GM18873 (cell line): ENCODE data around the gene CDH4.

Experiments
- ATAC-seq: cut with Tn5 transposase; IDR thresholded peaks from one replicate; pipeline ENCODE4 v1.9.1; 2021; ENCODE audit warnings: mild to moderate bottlenecking, moderate library complexity, moderate number of reproducible peaks; ENCODE audit not compliant: unreplicated experiment, low FRiP score

Gene CDH4

DNA sequence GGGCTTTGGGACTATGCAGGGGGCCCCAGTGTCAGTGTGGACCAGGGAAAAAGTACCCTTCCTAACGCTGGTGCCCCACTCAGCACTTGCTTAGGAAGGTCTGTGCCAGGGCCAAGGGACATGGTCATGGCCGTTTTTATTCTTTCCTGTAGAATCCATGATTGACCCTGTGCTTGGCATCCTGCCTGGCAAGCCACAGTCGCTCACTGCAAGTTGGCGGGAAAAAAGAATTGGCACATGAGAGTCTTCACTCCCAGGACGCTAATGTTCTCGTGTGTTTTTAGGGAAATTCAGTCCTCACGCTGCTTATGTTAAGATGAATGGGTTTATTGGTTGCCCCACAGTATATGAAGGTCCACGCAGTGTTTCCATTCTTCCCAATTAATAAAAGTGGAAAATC, 253.4 kb downstream of the CDH4 start:
- no peak for ATAC-seq

- no peak for ATAC-seq
Measured at GRCh38 chr20:61507778-61508177, 255.7 kb downstream of the CDH4 start.

DNA sequence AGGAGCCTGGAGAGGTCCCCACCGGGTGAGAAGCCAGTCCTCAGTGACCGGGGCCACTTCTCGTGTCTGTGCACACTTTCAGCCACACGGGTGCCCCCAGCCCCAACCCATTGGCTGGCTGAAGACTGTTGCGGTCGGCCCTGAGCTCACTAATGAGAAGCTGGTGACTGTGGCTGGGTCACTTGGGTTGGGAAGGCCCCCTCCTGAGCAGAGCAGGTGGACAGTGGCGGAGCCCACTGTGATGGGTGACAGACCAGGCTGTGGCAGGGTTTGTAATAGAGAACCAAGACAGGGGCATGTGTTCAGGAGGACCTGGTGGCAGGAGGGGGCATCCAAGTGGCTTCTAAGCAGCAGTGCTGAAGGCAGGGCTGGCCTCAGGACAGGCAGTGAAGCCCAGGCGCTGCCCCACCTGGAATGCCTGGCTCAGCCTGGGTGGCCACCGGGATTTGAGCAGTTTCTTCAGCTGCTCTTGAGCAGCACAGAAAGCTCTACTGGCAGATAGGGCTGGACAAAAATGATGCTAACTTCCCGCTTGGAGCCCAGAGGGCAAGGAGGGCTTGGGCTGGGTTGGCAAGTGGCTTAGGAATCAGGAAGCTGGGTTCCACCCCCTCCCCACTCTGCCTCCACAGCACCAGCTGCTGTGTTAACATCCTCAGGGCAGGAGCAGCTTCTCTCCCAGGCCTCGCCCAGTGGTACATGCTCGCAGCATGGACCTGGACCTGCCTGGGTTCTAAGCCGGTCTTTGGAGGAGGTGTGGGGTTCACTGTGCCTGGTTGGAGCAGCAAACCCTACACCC, 256.4 kb downstream of the CDH4 start:
- no peak for ATAC-seq

- no peak for ATAC-seq
Measured at GRCh38 chr20:61510778-61511330, 258.8 kb downstream of the CDH4 start.

GRCh38 chr20:61512475-61512874, 260.4 kb downstream of the CDH4 start:
- ATAC-seq = no peak

- ATAC-seq = no peak
Measured at GRCh38 chr20:61513124-61514017, 261.3 kb downstream of the CDH4 start.

DNA sequence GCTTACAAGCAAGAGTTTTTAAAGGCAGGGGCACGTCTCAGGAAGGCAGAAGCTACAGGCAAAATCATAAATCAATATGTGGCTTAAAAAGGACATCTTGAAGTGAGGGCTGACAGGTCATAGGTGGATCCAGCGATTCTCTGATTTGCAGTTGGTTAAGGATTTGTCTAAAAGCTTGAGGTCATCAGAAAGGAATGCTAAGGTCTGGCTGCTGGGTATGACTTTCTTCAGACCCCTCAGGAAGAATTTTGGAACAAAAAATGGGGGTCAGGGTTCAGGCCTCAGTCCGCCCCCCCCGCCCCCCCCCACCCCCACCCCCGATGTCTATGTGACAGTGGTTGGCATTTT, 261.9 kb downstream of the CDH4 start:
- ATAC-seq = no peak

- no peak for ATAC-seq
Measured at GRCh38 chr20:61514396-61514795, 262.3 kb downstream of the CDH4 start.

- ATAC-seq = no peak
Measured at GRCh38 chr20:61514805-61515505, 262.9 kb downstream of the CDH4 start.

DNA sequence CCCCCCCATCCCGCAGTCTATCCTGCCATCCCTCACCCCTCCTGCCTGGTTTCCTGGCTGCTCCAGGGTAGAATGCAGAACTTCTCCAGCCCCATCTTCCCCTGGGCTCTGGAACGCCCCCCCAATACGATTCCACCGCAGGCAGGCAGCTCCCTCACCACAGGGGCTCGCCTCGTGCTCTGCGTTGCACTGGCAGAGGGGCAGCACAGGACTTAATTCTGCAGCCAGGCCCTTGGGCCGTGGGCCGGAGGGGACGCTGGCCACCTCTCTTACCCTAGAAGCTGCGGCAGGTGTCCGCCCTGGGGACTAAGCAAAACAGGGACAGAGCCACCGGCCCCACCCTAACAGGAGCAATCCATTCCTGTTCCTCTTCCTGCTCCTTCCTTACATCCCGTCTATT, 263.9 kb downstream of the CDH4 start:
- no peak for ATAC-seq

DNA sequence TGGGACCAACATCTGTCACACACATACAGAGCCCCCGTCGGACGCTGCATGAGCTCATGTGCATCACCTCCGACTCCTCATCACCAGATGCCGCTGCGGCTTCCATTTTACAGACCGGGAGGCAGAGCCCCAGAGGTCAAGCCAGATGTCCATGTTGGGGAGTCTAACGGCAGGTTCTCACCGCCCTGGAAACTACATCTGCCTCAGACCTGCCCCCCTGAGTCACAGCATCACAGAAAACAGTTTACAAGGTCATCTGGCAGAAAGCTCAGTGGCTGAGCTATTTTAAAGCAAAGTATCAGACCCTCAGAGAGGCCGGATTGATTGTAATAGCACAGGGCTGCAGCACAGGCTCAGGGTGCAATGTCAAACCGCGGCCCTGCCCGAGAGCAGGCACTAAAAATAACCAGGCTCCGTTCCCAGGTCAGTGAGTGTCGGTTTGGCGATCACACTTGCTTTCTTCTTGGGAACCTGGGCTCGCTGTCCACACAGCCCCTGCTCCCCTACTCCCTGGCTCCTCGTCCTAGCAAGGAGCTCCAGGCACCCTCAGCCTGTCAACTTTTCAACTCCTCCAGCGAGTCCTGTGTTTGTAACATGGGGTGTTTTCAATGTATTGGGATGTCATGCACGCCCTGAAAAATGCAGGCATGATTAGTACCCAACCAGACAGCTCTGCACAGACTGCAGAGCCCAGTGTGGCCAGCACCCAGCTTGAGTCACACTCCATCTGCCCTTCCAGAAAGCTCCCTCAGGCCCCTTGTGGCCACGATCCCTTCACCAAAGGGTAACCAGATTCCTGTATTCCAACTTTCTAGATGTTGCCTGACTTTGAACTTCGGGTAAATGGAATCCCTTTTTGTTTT, 264.5 kb downstream of the CDH4 start:
- no peak for ATAC-seq

DNA sequence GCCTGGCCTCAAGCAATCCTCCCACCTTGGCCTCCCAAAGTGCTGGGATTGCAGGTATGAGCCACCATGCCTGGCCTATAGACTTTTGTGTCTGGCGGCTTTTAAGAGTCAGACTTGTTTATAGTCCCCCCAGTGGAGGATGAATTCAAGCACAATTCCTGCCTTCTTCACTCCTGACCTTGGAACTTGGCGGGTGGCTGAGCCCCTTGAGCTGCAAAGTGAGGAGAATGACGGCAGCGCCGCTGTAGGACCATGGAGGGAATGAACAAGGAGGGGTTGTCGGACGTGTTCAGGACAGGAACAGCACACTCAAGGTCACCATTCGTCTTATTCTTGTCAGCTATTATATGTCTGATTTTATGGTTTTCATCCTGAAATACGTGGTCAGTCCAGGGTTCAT, 265.4 kb downstream of the CDH4 start:
- ATAC-seq = no peak

DNA sequence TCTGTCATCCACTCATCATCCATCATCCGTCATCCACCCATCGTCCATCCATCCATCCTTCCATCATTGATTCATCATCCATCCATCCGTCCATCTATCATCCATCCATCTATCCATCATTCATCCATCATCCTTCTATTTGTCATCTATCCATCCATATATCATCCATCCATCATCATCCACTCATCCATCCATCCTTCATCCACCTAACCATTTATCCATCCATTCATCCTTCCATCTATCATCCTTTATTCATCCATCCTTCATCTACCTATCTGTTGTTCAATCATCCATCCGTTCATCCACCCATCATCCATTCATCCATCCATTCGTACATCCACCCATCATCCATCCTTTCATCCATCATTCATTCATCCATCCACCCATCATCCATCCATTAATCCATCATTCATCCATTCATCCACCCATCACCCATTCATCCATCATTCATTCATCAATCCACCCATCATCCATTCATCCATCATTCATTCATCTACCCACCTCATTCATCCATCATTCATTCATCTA, 266.4 kb downstream of the CDH4 start:
- ATAC-seq = no peak

DNA sequence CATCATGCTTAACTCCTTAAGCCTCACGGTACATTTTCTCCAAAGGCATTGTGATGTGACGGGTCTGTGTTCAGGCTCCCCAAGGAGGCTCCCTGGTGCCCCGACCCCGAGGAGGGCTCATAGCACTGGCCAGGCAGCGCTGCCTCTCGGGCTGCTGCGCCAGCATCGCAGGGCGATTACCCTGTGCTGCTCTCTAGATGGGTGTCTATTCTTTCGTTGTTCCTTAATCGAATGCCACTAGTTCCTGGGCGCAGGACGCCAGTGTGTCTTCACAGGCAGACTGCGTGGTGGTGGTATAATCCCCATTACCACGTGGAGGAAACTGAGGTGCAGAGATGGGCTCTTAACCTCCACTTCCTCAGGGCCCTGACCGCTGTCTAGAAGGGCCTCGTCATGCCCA, 267.4 kb downstream of the CDH4 start:
- no peak for ATAC-seq

GRCh38 chr20:61520076-61520892, 268.2 kb downstream of the CDH4 start:
- no peak for ATAC-seq

DNA sequence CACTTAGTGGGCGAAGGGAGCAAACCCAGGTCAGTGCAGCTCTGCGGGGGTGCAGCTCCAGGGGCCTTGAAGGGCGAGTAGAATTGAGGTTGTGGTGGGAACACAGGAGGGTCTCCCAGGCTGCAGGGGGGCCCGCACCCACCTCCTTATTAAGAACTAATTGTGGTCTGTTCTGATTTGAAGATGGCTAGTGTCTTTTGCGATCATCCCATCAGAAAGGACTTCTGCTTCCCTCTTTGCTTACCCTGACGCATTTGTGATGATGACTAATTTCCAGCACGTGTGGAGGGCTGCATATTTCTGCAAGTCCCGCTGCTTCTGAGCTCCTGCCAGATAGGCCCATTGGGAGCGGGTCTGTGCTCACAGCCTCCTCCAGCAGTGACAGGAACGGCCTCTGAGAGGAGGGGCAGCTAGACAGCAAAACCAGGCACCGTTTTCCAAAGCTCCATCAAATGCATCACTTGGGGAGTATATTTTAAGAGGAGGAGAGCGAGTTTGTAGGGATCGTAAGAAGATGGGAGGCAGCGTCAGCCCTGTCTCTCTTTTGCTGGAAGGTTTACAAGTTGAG, 268.9 kb downstream of the CDH4 start:
- ATAC-seq = no peak

- ATAC-seq = no peak
Measured at GRCh38 chr20:61521687-61522420, 269.8 kb downstream of the CDH4 start.
